Progenitor cell of endocrine pancreas (in vitro differentiated cells): Measurements from ENCODE around the gene HJV. TPM values are rescaled to one million over a fixed set of nuclear protein-coding genes. Genes with fewer than 3 reads are reported as not detected.
"Not testable (repeated sequence)": the region's sequence is repeated elsewhere in the genome, so short reads cannot be mapped to it uniquely, and the experiment has no call there.

Source experiments
- DNase-seq: peaks from one replicate; pipeline ENCODE4 v3.0.0; 2021; ENCODE audit warnings: low spot score; ENCODE audit not compliant: unreplicated experiment
- H3K27ac Mint-ChIP-seq: 2 replicates; pipeline ENCODE4 v1.8.0; 2021; ENCODE audit warnings: mild to moderate bottlenecking, moderate library complexity, mixed read lengths
- H3K27me3 Mint-ChIP-seq: 2 replicates; pipeline ENCODE4 v1.8.0; 2021; ENCODE audit warnings: mixed read lengths
- H3K36me3 Mint-ChIP-seq: 2 replicates; pipeline ENCODE4 v1.8.0; 2022; ENCODE audit warnings: mixed read lengths; ENCODE audit not compliant: insufficient read depth
- H3K4me1 Mint-ChIP-seq: 2 replicates; pipeline ENCODE4 v1.8.0; 2021; ENCODE audit warnings: low read depth, mixed read lengths
- H3K4me3 Mint-ChIP-seq: 2 replicates; pipeline ENCODE4 v1.8.0; 2021; ENCODE audit warnings: low read depth, mild to moderate bottlenecking, moderate library complexity, mixed read lengths
- H3K9me3 Mint-ChIP-seq: 2 replicates; pipeline ENCODE4 v1.8.0; 2021; ENCODE audit warnings: low read depth, mixed read lengths
- total RNA-seq: library from RNA; stranded (reverse); gene quantifications from 2 replicates; pipeline ENCODE4 v1.2.1, GENCODE V29; 2021
- TF ChIP-seq, protein P1 (sequence below): fragments of 200-600 bp; sonication (generic); IDR thresholded peaks from one replicate; pipeline ENCODE4 v1.5.0; 2021; ENCODE audit warnings: antibody characterized with exemption, mild to moderate bottlenecking; ENCODE audit not compliant: unreplicated experiment

Gene HJV
- total RNA-seq, 1 donor from 2014 or later, result not detected

DNA sequence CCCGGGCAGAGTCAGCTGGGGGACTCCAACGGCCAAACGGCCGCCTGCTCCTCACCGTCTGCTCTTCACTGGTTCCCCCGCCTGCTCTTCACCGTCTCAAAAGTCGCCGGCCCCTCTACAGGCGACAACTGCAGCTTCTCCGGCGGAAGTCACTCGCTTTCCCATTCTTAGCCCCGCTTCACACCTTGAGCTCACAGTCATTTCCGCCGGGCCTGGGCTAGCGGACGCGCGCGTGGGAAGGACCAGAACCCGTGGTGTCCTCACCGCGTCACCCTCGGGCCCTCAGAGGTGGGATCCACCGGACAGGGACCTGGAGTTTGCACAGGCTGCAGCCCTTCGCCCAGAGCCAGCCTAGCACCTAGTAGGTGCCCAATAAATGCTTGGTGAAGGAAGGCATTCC is 27.9 kb upstream of the HJV start:
- Mint-ChIP-seq H3K36me3 (no peaks in the 10 kb centered on the region), H3K27me3 (no peaks in the 10 kb centered on the region), H3K4me1 (peaks cover 7% of the 10 kb centered on the region), H3K27ac (no peak overlapping the region), H3K4me3 (no peak overlapping the region), H3K9me3 (no peaks in the 10 kb centered on the region)
- DNase-seq, result no peak
- TF ChIP-seq, protein P1, sequence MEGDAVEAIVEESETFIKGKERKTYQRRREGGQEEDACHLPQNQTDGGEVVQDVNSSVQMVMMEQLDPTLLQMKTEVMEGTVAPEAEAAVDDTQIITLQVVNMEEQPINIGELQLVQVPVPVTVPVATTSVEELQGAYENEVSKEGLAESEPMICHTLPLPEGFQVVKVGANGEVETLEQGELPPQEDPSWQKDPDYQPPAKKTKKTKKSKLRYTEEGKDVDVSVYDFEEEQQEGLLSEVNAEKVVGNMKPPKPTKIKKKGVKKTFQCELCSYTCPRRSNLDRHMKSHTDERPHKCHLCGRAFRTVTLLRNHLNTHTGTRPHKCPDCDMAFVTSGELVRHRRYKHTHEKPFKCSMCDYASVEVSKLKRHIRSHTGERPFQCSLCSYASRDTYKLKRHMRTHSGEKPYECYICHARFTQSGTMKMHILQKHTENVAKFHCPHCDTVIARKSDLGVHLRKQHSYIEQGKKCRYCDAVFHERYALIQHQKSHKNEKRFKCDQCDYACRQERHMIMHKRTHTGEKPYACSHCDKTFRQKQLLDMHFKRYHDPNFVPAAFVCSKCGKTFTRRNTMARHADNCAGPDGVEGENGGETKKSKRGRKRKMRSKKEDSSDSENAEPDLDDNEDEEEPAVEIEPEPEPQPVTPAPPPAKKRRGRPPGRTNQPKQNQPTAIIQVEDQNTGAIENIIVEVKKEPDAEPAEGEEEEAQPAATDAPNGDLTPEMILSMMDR, result no peak

- H3K27me3 Mint-ChIP-seq, DNase-seq, H3K36me3 Mint-ChIP-seq, H3K4me3 Mint-ChIP-seq, H3K9me3 Mint-ChIP-seq, H3K4me1 Mint-ChIP-seq, H3K27ac Mint-ChIP-seq: not testable (repeated sequence)
Observed at GRCh38 chr1:146048514-146049115, 27.1 kb upstream of the HJV start.

DNA sequence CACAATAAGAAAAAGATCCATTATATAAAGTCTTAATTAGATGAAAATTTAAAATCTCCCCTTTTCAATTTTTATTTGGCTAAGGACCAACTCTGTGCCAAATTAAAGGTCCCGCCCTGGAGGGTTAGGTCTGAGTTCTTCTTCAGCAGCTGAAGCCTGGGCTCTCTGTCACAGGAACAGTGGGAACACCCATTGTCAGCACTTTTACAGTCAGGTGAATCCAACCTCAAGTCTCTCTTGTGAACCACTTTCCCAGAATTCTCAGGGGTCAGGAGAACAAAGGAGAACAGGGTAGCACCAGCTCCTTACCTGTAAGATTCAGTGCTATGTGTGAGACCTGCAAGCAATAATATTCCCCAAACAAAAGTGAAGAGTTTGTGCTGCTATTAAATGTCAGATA is 25.1 kb upstream of the HJV start:
- Mint-ChIP-seq H3K27me3 (no peaks in the 10 kb centered on the region), H3K4me1 (peaks cover 6% of the 10 kb centered on the region), H3K27ac (no peak overlapping the region), H3K9me3 (no peaks in the 10 kb centered on the region), H3K36me3 (no peaks in the 10 kb centered on the region), H3K4me3 (no peak overlapping the region)
- DNase-seq, result no peak
- TF ChIP-seq, protein P1, result no peak

DNA sequence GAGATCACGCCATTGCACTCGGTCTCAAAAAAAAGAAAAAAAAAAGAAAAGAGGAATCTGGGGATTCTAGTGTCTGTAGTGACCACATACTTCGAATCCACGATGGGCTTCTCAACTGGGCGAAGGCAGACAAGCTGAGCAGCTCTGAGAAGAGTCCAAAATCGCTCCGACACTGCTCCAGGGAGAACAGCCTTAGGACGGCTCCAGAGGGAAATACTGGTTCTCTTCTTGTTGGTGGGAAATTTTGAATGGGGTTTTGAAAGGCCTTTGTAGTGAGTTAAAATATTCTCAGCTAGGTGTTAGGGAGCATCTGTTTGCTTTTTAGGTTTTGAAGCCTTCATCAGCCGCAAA is 18.3 kb upstream of the HJV start:
- no peak for DNase-seq
- TF ChIP-seq, protein P1, result no peak
- Mint-ChIP-seq H3K27me3 (no peaks in the 10 kb centered on the region), H3K4me1 (peaks cover 8% of the 10 kb centered on the region), H3K9me3 (no peaks in the 10 kb centered on the region), H3K4me3 (peak overlapping the region; percentile 99), H3K36me3 (no peaks in the 10 kb centered on the region), H3K27ac (peak overlapping the region; percentile 99)

DNA sequence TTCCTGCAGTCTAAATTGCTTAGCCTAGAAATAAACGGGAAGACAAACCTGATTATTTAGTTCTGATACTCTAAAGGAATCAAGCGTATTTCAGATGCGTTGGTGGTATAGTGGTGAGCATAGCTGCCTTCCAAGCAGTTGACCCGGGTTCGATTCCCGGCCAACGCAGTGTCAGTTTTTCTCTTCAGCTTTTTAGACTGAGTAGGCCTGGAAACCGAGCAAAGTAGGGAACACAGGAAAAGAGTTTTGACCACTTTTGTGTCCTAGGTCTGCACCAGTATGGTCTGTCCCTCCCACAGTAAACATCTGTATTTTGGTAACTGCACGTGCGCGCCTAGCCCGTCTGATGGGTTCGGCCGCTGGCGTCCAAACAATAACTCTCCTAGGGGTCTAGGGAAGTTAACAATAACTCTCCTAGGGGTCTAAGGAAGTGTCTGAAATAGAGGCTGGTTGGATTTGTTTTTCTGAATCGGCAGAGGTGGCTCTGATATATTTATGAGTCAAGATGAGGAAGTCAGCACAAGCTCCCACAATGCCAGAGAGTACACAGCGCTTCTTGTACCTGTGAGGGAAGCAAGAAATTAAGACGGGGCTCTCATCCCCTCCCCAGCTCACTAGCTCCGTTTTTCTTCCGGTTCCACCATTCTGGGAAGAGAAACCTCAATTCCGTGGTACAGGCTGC is 15.6 kb upstream of the HJV start:
- TF ChIP-seq, protein P1, result no peak
- Mint-ChIP-seq H3K4me1 (peaks cover 8% of the 10 kb centered on the region), H3K9me3 (no peaks in the 10 kb centered on the region), H3K36me3 (no peaks in the 10 kb centered on the region), H3K4me3 (peak overlapping the region; percentile 99), H3K27ac (peak overlapping the region; percentile 99), H3K27me3 (no peaks in the 10 kb centered on the region)
- peak; percentile 74 for DNase-seq
